GM18909 (cell line): ENCODE results near the gene TSN.

Experiments
- ATAC-seq: cut with Tn5 transposase; IDR thresholded peaks from one replicate; pipeline ENCODE4 v1.9.1; 2021; ENCODE audit warnings: mild to moderate bottlenecking; ENCODE audit not compliant: unreplicated experiment, poor library complexity

TSN gene

DNA sequence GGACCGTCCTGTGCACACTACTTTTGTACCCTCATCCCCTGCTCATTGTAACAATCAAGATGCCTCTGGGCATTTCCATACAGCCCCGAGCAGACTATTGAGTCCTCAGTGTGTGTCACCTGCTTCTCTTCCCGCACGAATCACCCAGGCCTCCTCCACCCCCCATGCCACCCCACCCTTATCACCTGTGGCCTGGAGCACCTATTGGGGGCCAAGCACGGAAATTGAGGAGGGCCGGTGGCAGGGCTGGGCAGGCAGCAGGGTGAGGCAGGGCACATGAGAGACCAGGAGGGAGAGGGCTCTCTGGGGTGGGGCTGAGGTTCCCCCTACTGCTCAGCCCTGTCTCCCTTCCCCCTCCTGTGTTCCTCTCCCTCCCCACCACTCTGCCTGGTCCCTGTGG is 14.5 kb upstream of the TSN start:
- ATAC-seq = no peak

DNA sequence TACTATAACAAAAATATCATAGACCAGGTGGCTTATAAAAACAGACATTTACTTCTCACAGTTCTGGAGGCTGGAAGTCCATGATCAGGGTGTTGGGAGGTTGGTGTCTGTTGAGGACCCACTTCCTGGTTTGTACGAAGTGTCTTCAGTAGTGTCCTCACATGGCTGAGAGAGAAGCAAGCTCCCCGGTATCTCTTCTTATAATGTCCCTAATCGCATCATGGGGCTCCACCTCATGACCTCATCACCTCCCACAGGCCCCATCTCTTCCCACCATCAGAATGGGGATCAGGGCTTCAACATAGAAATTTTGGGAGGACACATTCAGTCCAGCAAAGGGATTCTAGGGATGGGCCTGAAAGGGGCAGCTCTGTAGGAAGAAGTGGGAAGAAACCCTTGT is 14.0 kb upstream of the TSN start:
- no peak for ATAC-seq

DNA sequence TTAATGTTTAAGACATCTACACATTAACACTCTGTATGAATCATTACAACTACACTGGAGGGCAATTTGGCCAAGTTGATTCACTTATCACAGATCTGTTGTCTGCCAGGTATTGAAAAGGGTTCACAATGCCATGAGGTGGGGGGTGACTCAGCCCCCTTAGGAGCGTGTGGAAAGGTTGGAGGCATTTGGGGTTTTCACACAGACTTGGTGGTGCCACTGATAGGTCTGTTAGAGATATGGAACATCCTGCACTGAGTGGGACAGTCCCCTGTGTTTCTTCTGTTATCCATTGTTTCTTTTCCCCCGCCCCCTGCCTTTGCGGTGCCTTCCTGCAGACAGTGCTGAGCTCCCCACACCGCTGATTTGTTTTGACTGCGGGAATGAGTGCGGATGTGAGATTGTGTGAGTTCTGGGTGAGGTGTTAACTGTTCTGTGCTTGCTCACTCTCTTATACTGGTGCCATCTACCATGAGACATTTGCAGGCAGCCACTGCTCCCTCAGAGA is 9.3 kb upstream of the TSN start:
- ATAC-seq = no peak

DNA sequence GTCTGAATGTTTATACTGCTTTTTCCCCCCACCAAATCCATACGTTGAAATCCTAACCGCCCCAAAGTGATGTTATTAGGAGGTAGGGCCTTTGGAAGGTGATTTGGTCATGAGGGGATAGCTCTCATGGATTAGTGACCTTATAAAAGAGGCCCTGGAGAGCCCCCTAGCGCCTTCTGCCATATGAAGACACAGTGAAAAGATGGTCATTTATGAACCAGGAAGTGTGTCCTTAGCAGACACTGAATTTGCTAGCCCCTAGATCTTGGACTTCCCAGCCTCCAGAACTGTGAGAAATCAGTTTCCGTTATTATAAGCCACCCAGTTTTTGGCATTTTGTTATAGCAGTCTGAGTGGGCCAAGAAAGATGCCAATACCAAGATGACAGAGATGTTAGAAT is 7.2 kb upstream of the TSN start:
- no peak for ATAC-seq

DNA sequence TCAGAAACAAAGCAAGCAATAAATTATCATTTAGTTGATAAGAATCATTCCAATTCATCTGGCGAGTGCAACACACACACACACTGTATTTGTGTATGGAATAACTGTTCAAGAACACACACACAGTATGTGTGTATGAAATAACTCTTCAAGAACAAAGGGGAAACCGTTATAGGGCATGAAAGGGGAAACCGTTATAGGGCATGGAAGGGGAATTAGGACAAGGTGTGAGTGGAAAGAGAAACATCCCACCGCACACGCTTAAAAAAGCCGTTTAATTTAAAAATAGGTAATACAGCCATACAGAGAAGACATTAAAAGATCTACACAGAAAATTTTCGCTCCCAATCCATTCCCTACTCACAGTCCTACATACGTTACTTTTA is 607 bp upstream of the TSN start:
- no peak for ATAC-seq

DNA sequence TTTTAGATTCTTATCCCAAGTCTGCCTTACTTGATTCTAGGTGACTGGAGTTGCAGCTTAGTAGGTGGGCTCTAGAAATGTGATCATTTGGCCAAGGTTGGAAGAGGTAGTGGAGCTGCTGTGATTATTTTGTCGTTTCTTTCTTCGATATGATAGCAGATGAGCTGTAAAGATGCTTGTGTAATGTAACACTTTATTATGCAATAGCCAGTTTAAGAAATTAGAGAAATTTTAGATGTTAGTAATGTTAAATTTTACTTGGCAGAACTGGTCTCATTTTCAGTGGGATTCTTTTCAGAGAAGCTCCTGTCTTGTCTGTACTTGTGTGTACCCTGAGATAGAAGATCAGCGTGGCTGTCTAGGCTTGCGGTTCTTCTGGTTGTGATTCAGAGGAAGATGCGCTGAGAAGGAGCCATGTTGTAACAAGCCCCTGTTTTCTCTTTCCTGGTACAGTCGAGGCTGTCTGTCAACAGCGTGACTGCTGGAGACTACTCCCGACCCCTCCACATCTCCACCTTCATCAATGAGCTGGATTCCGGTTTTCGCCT is 9.3 kb downstream of the TSN start:
- no peak for ATAC-seq

DNA sequence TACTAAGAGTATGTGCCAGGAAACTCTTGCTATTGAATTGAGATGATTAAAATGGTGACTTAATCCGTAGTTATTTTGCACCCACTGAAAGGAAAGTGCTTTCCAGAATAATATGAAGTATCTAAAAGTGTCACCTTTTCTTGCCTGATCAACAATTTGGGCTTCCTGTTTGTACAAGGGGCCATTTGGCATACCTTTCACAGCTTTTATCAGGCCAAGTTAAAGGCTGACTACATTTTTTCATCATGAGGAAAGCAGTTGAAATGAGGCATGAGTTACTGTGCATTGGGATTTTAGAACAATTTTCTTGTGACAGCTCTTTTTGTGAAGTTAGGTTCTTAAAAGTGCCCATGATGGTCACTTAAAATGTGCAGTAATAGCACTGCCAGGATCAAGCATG is 11.2 kb downstream of the TSN start:
- no peak for ATAC-seq

DNA sequence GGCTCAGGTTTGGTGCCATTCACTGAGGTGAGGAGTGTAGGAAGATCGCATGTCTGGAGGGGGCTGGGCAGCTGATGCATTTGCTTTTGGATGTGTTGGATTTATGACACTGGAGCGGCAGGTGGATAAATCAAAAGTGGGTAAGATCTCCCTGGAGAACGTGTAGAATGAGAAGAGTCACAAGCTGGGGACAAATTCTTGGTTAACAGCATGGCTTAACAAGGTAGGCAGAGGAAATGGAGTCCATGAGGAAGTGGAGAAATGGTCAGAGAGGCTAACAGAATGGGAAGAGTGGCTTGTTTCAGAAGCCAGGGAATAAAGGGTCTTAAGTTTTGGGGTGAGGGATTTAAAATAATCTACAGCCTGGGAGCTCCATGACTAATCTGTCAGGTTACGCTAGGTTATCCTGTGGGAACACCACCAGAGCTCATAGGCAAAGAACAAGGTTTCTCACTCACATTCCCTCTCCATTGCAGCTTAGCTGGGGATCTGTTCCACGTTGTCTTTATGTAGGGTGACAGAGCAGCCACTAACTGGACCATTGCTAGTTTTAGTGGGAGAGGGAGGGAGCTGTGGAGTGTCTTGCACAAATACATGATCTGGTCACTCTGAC is 12.8 kb downstream of the TSN start:
- ATAC-seq = no peak

DNA sequence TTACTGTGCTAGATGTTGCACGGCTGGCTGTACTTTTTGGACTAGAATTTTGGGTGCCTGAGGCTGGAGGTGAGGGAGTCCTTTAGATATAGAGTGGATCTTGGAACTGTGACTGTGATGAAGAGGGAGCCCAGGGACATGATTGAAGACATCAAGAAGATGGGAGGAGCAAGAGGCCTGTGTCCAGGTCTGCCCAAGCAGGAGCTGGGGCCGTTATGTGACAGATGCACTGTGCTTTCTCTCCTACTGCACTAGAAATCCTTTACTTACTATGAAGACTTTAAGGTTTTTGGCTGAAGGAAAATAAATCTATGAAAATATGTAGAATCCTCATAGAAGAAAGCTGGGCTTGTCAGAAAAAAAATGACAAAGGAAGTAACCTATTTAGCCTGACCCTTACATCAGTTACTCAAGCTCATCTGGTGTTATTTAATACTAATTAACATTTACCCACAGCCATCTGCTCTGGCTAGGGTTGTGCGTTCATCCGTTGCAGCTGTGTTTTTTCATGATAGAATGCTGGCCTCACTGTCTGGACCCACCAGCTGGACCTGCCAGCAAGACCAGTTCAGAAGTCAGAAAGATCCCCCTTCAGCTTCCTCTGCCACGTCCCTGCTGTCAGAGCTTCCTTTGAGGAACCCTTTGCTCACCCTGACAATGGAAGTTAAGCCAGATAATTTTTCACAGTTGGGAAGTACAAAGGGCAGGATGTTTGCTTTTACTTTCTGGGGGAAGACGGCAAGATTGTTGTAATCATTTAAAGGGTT is 16.7 kb downstream of the TSN start:
- ATAC-seq = no peak

DNA sequence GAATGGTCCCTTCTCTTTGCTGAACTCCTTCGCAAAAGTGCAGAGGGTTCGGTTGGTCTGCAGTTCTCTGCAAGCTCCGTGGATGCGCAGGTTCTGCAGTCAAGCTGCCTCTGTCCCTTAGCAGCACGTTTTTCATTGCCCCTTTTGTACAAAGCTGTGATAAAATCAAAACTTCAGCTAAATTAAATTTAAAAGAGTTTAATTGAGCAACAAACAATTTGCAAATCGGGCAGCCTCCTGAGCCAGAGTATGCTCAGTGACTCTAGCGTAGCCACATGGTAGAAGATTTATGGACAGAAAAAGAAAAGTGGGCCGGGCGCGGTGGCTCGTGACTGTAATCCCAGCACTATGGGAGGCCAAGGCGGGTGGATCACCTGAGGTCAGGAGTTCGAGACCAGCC is 18.8 kb downstream of the TSN start:
- ATAC-seq = no peak

DNA sequence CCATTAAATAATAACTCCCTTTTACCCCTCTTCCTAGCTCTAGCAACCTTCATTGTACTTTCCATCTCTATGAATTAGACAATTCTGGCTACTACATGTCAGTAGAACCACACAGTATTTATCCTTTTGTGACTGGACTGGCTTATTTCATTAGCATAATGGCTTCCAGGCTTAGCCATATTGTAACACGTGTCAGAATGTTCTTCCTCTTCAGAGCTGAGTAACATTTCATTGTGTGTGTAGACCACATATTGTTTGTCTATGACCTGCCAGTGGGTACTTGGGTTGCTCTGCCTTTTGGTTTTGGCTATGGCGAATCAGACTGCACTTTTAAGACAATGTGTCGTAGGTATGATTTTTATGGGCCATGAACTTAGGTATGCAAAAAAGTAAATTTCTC is 20.9 kb downstream of the TSN start:
- ATAC-seq = no peak

DNA sequence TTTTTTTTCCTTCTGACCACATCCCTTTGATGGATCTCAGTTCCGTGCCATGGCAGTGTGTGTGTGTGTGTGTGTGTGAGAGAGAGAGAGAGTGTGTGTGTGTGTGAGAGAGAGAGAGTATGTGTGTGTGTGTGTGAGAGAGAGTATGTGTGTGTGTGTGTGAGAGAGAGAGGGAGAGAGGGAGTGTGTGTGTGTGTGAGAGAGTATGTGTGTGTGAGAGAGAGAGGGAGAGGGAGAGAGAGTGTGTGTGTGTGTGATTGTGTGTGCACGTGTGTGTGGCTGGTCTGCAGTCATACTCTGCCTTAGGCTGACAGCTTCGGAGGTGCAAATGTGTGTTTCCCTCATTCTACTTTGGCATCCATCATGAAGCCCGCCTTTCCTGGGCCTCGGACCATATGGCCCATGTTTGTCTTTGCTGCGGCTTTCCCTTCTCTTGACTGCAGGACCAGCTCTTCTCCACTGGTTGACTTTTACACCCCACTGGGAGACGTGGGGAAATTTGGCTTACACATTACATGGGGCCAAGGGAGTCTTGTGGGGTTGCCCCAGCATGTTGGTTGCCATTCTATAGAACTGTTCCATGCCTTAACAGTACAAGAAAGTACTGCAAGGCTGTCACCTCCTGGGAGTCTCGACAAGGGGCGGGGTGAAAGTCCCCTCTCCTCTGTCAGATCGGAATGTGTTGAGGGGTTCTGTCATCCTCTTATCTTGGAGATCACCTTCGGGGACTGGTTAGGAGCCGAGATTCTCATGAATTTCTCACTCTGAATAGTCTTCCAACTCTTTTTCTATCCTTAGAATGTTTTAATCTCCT is 21.6 kb downstream of the TSN start:
- ATAC-seq = no peak

DNA sequence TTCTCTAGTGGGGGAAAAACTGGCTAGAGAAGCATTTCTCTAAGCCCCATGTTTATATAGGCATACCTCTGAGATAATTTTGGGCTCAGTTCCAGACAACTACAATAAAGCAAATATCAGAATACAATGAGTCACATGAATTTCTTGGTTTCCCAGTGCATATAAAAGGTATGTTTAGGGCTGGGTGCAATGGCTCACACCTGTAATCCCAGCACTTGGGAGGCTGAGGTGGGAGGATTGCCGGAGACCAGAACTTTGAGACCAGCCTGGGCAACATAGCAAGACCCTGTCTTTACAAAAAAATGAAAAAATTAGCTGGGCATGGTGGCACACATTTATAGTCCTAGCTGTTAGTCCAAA is 22.2 kb downstream of the TSN start:
- no peak for ATAC-seq

DNA sequence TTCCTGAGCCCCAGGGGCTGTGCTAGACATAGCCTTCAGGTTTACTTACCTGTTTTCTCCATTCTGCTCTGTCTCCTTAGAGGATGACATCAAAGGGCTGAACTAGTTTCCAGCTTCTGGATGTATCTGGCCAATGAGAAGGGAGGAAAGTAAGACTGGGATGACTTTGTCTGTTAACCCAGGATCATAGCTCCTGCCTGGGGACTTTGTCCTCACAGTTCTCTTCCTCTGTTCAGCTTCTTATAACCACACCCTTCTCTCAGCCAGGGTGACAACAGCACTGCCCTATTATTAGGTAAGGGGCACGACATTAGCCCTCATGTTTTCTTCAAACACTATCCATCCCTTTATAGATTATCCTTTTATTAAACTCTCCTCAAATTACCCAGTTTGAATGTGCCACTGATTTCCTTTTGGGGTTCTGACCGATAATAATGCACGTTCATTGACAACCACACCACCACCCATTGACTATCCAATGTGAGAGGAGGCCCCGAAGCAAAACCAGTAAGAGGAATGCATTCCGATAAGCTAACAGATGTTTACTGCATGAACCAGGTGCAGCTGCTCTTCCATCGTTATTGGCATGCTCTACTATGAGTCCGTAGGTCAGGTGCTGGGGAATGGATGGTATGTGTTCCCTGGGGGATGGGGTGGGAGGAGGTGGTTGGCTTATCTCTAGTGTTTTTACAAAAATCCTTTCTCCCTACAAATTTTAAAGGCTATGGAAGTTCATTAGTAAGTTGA is 23.5 kb downstream of the TSN start:
- ATAC-seq = no peak

DNA sequence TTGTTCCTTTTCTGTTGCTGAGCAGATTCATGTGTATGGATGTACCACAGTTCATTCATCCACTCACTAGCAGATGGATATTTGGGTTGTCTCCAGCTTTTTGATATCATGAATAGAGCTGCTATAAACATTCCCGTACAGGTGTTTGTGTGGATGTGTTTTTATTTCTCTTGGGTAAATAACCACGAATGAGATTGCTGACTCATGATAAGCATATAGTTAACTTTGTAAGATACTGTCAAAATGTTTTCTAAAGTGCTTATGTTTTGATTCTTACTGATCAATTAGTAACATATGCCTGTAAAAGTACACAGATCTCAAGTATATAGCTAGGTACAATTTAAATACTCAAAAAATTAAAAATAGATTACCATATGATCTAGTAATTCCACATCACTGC is 27.7 kb downstream of the TSN start:
- no peak for ATAC-seq

DNA sequence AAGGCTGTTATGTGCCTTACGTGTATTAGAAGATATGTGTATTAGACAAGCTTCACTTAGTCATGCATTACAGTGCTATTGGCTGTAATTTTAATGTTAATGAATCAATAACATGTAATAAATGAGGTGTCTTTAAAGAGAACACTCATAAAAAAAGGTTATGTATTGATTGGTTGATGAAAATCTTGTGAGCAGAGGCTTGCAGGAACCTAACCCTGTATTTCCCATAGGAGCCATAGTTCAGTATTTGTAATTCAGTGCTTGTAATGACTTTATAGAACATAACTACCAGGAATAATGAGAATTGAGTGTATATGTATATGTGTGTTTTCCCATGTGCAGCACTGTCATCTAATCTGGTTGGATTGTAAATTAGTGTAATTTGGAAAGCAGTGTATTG is 33.2 kb downstream of the TSN start:
- no peak for ATAC-seq

DNA sequence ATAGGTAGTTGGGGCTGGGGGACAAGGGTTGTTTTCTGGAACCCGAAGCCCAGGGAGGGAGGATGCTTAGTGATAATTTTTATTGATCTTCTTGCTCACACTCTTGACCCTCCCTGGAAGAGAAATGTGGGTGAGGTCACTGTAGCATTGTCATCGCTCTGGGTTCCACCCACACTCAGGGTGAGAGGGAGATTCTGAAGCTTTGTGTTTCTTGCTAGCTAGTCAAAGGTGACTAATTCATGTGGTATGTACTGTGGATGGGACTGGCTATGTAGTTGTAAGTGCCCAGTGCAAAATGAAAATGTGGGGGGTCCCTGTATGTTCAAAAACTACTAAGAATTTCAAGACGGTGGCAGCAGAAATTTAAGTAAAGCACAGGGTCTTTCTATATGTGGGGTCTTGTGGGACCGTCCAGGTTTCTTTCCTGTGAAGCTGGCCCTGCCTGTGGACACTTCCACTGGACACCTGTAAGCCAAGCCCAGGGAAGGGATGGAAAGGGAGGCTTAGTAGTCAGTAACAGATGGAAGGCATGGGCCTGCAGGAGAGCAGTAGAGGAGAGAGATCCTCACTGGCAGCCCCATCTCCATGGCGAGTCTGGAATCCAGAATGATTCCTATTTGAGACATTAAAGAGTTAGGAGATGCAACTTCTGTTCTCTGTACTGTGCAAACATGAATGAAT is 35.0 kb downstream of the TSN start:
- no peak for ATAC-seq

DNA sequence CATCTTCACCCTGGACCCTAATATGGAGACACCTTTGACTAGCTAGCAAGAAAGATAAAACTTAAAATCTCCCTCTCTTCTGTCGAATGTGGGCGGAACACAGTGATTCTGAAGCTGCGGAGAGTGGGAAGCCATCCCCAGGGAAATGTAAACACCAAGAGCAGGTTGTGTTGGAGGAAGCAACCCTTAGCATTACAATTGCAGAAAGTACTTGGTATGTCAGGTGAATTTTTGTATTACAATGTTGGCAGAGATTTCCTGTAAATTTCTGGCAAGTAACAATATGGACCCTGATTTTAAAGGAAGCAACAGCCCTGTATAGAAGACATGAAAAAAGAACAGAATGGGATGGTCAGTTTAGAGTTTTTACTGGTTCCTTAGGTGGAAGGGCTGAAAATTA is 35.8 kb downstream of the TSN start:
- ATAC-seq = no peak

DNA sequence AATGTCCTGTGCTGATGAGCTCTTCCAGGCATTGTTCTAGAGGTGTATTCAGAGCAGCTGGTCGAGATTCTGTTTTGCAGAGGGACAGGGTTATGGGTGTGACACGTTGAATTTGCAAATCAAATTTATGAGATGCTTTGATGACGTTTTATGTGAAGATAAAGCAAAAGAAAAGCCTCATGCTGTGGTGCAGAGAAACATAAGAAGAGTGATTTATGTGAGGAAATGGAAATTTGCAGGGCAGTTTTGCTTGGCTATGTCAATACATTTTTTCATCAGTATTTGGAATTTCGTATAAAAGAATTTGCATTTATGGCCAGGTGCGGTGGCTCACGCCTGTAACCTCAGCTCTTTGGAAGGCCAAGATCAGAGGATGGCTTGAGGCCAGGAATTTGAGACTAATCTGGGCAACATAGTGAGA is 36.4 kb downstream of the TSN start:
- no peak for ATAC-seq

DNA sequence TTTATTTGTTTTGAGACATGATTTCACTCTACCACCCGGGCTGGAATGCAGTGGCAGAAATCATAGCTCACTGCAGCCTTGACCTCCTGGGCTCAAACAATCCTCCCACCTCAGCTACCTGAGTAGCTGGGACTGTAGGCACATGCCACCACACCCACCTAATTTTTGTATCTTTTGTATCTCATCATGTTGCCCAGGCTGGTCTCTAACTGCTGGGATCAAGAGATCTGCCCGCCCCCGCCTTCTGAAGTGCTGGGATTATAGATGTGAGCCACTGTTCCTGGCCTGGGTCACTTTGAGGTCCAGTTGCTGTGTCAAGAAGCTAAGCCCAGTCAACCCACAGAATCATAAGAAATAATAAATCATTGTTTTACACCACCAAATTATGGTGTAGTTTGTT is 38.4 kb downstream of the TSN start:
- no peak for ATAC-seq
